A673 (cell line): ENCODE results near the gene ZNF408. TPM values are rescaled to one million over a fixed set of nuclear protein-coding genes. Genes with fewer than 3 reads are reported as not detected.

Experiments used
- BruUV-seq: library from RNA; stranded (reverse); fragments of 400-500 nt; replicated peaks from 2 replicates; lab custom pipeline; 2021; lab: Mats Ljungman, UMichigan
- CTCF ChIA-PET: fragments of 300-600 bp; sonication (Branson Sonifier 250); formaldehyde crosslinking; loops from one replicate; lab custom pipeline; 2022; ENCODE audit warnings: antibody characterized with exemption; lab: Charles Lee
- POLR2A ChIA-PET: fragments of 300-600 bp; sonication (Branson Sonifier 250); formaldehyde crosslinking; loops from one replicate; lab custom pipeline; 2022; ENCODE audit warnings: antibody characterized with exemption; ENCODE audit not compliant: low non-redundant PET; lab: Charles Lee
- DNase-seq: peaks from one replicate; pipeline ENCODE4 v3.0.0-alpha.2; 2015; ENCODE audit warnings: low spot score
- H3K27ac ChIP-seq: fragments of 200-600 bp; sonication (generic); 2 replicates; pipeline ENCODE4 v1.5.1; 2016; ENCODE audit warnings: mixed run types, low read depth, mild to moderate bottlenecking, mixed read lengths, antibody characterized with exemption, low read length; ENCODE audit not compliant: poor library complexity, severe bottlenecking
- H3K27me3 ChIP-seq: fragments of 200-600 bp; sonication (generic); replicated peaks from 2 replicates; pipeline ENCODE4 v1.6.1; 2017; ENCODE audit warnings: mixed run types, low read depth, mild to moderate bottlenecking, mixed read lengths, antibody characterized with exemption, low read length; ENCODE audit not compliant: insufficient read depth, poor library complexity
- H3K36me3 ChIP-seq: fragments of 200-600 bp; sonication (generic); 2 replicates; pipeline ENCODE4 v1.6.1; 2016; ENCODE audit warnings: mixed run types, mild to moderate bottlenecking, mixed read lengths, antibody characterized with exemption, low read length; ENCODE audit not compliant: insufficient read depth, poor library complexity, severe bottlenecking
- H3K4me1 ChIP-seq: fragments of 200-600 bp; sonication (generic); 2 replicates; pipeline ENCODE4 v1.6.1; 2017; ENCODE audit warnings: mixed run types, mild to moderate bottlenecking, mixed read lengths, antibody characterized with exemption, low read length; ENCODE audit not compliant: insufficient read depth, poor library complexity, severe bottlenecking
- H3K4me3 ChIP-seq: fragments of 200-600 bp; sonication (generic); 2 replicates; pipeline ENCODE4 v1.5.1; 2016; ENCODE audit warnings: low read depth, mixed run types, mild to moderate bottlenecking, mixed read lengths, low read length; ENCODE audit not compliant: poor library complexity, severe bottlenecking
- H3K9me3 ChIP-seq: fragments of 200-600 bp; sonication (generic); 2 replicates; pipeline ENCODE4 v1.6.1; 2016; ENCODE audit warnings: mixed run types, low read depth, mild to moderate bottlenecking, mixed read lengths, antibody characterized with exemption, low read length; ENCODE audit not compliant: poor library complexity, severe bottlenecking
- EZH2 ChIP-seq: fragments of 200-600 bp; sonication (generic); IDR thresholded peaks from 2 replicates; pipeline ENCODE4 v1.6.1; 2017; ENCODE audit warnings: borderline replicate concordance, low read depth, mild to moderate bottlenecking, mixed read lengths, antibody characterized with exemption, low read length; ENCODE audit not compliant: poor library complexity, severe bottlenecking
- intact Hi-C: fragments of 100-400 bp; cut with micrococcal nuclease; formaldehyde crosslinking; loops from one replicate; pipeline ENCODE4 v1.10.0; 2022; ENCODE audit not compliant: unreplicated experiment
- total RNA-seq: library from RNA; stranded (reverse); gene quantifications from 2 replicates; pipeline ENCODE4 v1.2.3, GENCODE V29; 2021
- TF ChIP-seq, protein P1 (sequence below): fragments of 300-800, 200-600 bp; sonication (generic); conservative IDR thresholded peaks from 2 replicates; pipeline ENCODE4 v1.5.1; 2017; ENCODE audit warnings: low read depth, mild to moderate bottlenecking, antibody characterized with exemption, low read length, moderate library complexity, mixed read lengths

ZNF408 gene
- total RNA-seq, 1 experiment from 2014 or later = 40.1 TPM

DNA sequence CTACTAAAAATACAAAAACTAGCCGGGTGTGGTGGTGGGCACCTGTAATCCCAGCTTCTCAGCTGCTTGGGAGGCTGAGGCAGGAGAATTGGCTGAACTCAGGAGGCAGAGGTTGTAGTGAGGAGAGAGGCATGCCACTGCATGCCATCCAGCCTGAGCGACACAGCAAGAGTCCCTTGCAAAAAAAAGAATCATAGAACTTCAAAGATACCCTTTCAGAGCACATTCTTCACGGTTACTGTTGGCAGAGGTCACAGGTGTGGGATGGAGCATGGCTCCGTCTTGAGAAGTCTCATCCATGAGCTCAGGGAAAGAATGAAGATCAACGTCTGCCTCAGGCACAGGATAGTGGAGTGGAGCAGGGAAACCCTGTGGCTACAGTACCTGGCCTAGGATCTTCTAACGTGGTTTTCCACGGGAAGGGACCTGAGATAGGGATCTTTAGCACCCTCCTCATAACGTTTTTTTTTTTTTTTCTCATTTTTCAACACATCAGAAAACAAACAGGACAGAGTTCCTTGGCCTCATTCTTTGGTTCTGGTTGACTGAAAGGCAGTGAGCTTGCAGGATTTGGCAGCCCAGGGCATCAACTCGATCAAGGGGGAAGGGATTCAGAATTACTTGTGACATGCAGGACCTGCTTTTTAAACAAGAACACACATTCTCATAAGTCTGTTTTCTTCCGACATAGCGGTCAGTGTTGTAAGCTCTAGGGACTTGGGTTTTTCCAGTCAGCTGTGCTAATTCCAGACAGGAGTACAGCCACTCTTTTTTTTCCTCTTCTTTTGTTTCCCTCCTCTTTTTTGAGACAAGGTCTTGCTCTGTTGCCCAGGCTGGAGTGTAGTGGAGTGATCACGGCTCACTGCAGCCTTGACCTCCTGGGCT is 41.0 kb downstream of the ZNF408 start:
- Histone ChIP-seq H3K4me1 (no peaks in the 10 kb centered on the region), H3K27me3 (no peaks in the 10 kb centered on the region), H3K9me3 (no peaks in the 10 kb centered on the region), H3K4me3 (no peak overlapping the region), H3K36me3 (peaks cover 60% of the 10 kb centered on the region), H3K27ac (no peak overlapping the region)
- no TSS peak for BruUV-seq
- ChIA-PET POLR2A (interaction anchor here (0.5 kb wide), 1 partner anchor 756 kb away, joined by 3 read pairs; no protein-coding TSS in a partner anchor), CTCF (interaction anchor here (0.7 kb wide), 1 partner anchor 430 kb away, joined by 4 read pairs; no protein-coding TSS in a partner anchor)
- intact Hi-C loops = no loop called here
- no peak for DNase-seq
- TF ChIP-seq EZH2 = no peak

DNA sequence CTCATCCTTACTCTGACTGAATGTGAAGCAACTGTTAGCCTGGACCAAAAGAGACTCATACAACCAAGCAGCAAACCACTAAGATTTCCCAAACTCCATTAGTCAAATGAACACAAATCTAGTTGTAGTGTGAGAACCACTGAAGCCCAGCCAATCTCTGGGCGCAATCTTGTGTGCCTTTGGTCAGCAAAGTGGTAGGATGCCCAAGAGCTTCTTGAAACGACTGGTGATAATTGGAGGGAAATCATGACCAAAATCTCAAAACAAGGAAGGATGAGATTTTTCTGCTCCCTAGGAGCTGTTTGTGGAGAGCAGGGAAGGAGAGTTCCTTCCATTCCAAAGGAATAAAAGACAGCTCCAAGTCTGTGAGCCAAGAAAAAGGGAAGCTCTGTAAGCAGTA is 42.2 kb downstream of the ZNF408 start:
- TF ChIP-seq EZH2 = no peak
- TF ChIP-seq, protein P1, sequence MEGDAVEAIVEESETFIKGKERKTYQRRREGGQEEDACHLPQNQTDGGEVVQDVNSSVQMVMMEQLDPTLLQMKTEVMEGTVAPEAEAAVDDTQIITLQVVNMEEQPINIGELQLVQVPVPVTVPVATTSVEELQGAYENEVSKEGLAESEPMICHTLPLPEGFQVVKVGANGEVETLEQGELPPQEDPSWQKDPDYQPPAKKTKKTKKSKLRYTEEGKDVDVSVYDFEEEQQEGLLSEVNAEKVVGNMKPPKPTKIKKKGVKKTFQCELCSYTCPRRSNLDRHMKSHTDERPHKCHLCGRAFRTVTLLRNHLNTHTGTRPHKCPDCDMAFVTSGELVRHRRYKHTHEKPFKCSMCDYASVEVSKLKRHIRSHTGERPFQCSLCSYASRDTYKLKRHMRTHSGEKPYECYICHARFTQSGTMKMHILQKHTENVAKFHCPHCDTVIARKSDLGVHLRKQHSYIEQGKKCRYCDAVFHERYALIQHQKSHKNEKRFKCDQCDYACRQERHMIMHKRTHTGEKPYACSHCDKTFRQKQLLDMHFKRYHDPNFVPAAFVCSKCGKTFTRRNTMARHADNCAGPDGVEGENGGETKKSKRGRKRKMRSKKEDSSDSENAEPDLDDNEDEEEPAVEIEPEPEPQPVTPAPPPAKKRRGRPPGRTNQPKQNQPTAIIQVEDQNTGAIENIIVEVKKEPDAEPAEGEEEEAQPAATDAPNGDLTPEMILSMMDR = no peak
- intact Hi-C loops = no loop called here
- no TSS peak for BruUV-seq
- CTCF ChIA-PET = interaction anchor here (0.6 kb wide), 1 partner anchor 711 kb away, joined by 5 read pairs; no protein-coding TSS in a partner anchor
- no peak for DNase-seq
- POLR2A ChIA-PET = no interaction called here
- Histone ChIP-seq H3K4me1 (no peaks in the 10 kb centered on the region), H3K4me3 (no peak overlapping the region), H3K27ac (no peak overlapping the region), H3K9me3 (no peaks in the 10 kb centered on the region), H3K27me3 (no peaks in the 10 kb centered on the region), H3K36me3 (peaks cover 72% of the 10 kb centered on the region)

DNA sequence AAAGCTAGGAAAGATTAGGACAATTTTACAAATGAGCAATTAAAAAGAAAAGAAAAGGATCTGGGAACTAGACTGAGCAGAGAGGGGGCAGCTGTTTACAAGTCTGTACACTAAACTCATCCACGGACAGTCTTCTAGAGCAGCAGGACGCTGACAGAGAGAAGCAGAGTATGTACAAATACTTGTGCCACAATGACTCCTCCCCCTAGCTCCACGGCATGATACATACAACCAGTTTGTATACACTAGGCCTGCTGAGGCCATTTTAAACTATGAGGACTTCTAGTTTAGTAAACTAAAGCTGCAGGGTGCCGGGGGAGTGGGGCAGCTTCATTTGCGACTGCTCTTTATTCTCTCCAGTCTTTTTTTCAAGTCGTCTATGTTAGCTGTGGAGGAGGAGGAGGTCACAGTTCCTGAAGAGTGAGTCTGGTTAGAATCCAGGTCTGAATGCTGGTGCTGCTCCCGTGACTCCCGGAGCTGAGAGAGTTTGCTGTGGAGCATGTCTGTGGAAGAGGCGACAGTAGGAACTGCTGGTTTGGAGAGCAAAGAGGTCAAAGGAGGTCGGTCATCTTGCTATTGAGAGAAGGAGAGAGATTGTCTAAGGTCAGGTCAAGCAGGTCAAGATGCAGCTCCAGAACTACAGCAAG is 43.0 kb downstream of the ZNF408 start:
- ChIA-PET CTCF (no interaction called here), POLR2A (no interaction called here)
- no peak overlapping the region for H3K27ac ChIP-seq
- H3K4me1 ChIP-seq = no peaks in the 10 kb centered on the region
- DNase-seq = no peak
- TSS peak; percentile 70 for BruUV-seq
- H3K9me3 ChIP-seq = no peaks in the 10 kb centered on the region
- H3K36me3 ChIP-seq = peaks cover 80% of the 10 kb centered on the region
- H3K4me3 ChIP-seq = no peak overlapping the region
- no peaks in the 10 kb centered on the region for H3K27me3 ChIP-seq
- intact Hi-C loops = no loop called here
- TF ChIP-seq, protein P1 = no peak
- no peak for TF ChIP-seq EZH2
